Endothelial cell of umbilical vein (primary cell): Measurements from ENCODE around the gene CREB3L2. TPM values are rescaled to one million over a fixed set of nuclear protein-coding genes. Genes with fewer than 3 reads are reported as not detected.

Source experiments
- BruUV-seq: library from RNA; stranded (reverse); fragments of 400-500 nt; replicated peaks from 2 replicates; lab custom pipeline; 2021; lab: Mats Ljungman, UMichigan
- CTCF ChIA-PET: fragments of 300-600, 350-600 bp; sonication (Branson Sonifier 250); formaldehyde crosslinking; loops from one replicate; lab custom pipeline; 2021; ENCODE audit warnings: antibody characterized with exemption, inconsistent platforms; lab: Charles Lee
- POLR2A ChIA-PET: fragments of 300-600, 350-600 bp; sonication (Branson Sonifier 250); formaldehyde crosslinking; loops from one replicate; lab custom pipeline; 2021; ENCODE audit warnings: antibody characterized with exemption, inconsistent platforms; lab: Charles Lee
- DNase-seq: peaks from one replicate; pipeline ENCODE4 v3.0.0-alpha.2; 2011; ENCODE audit warnings: low read depth, low spot score
- FAIRE-seq: peaks from 2 replicates; lab custom pipeline; 2011; peaks lifted over from hg19 to GRCh38; lab: Jason Lieb, UNC
- H2AFZ ChIP-seq: 2 replicates; pipeline ENCODE4 v1.6.0; 2012; ENCODE audit warnings: low read depth, low read length, control low read depth, inconsistent platforms
- H3K27ac ChIP-seq: 2 replicates; pipeline ENCODE4 v1.5.1; 2011; ENCODE audit warnings: low read depth, mild to moderate bottlenecking, control low read depth, low read length, moderate library complexity; ENCODE audit not compliant: insufficient read depth
- H3K27me3 ChIP-seq, 2 experiments: 2 replicates each; pipeline versions ENCODE4 v1.6.0 to v1.6.1; 2011; ENCODE audit warnings: low read length in 2 of 2, mixed read lengths in 1 of 2; ENCODE audit not compliant: control insufficient read depth in 2 of 2, insufficient read depth in 2 of 2
- H3K36me3 ChIP-seq, 2 experiments: 2 replicates in 1 of 2; 3 replicates in 1 of 2; pipeline ENCODE4 v1.5.1; 2011; ENCODE audit warnings: low read length in 2 of 2, mild to moderate bottlenecking in 1 of 2, moderate library complexity in 1 of 2; ENCODE audit not compliant: control insufficient read depth in 2 of 2, insufficient read depth in 2 of 2; ENCODE audit errors: extremely low read depth in 1 of 2
- H3K4me1 ChIP-seq: 3 replicates; pipeline ENCODE4 v1.5.1; 2011; ENCODE audit warnings: mild to moderate bottlenecking, low read length; ENCODE audit not compliant: control insufficient read depth, insufficient read depth; ENCODE audit errors: extremely low read depth
- H3K4me2 ChIP-seq: 2 replicates; pipeline ENCODE4 v1.6.1; 2011; ENCODE audit warnings: low read length, control low read depth, mixed read lengths; ENCODE audit not compliant: insufficient read depth
- H3K4me3 ChIP-seq, 3 experiments: fragments of 200-600 bp in 1 of 3; sonication (generic), shearing (Covaris generic) in 1 of 3; replicated peaks in 1 of 3; 2 replicates each; pipeline ENCODE4 v1.5.1; 2011 to 2016; ENCODE audit warnings: control low read depth in 3 of 3, low read length in 3 of 3, mild to moderate bottlenecking in 2 of 3, inconsistent platforms in 1 of 3, low read depth in 1 of 3, moderate library complexity in 1 of 3; ENCODE audit not compliant: insufficient read depth in 1 of 3
- H3K79me2 ChIP-seq: 2 replicates; pipeline ENCODE4 v1.6.0; 2012; ENCODE audit warnings: low read length, inconsistent platforms; ENCODE audit not compliant: control insufficient read depth, insufficient read depth
- H3K9ac ChIP-seq: replicated peaks from 2 replicates; pipeline ENCODE3; 2011; ENCODE audit warnings: low read length, control low read depth; ENCODE audit not compliant: insufficient read depth; ENCODE audit errors: extremely low read depth
- H3K9me1 ChIP-seq: replicated peaks from 3 replicates; pipeline ENCODE4 v1.6.0; 2011; ENCODE audit warnings: mild to moderate bottlenecking, low read length; ENCODE audit not compliant: control insufficient read depth, insufficient read depth; ENCODE audit errors: extremely low read depth
- H3K9me3 ChIP-seq: replicated peaks from 2 replicates; pipeline ENCODE4 v1.5.1; 2012; ENCODE audit warnings: low read length, inconsistent platforms; ENCODE audit not compliant: control insufficient read depth, insufficient read depth
- H4K20me1 ChIP-seq: replicated peaks from 2 replicates; pipeline ENCODE3; 2011; ENCODE audit warnings: mild to moderate bottlenecking, low read length; ENCODE audit not compliant: control insufficient read depth, insufficient read depth; ENCODE audit errors: extremely low read depth
- CTCF ChIP-seq, 2 donors: IDR thresholded peaks; 1 replicate in 1 of 2; 2 replicates in 1 of 2; pipeline ENCODE4 v1.5.1; 2011; ENCODE audit warnings: low read length in 2 of 2, mild to moderate bottlenecking in 2 of 2, moderate library complexity in 2 of 2, control low read depth in 1 of 2, inconsistent platforms in 1 of 2, low read depth in 1 of 2; ENCODE audit not compliant: insufficient read depth in 1 of 2; ENCODE audit errors: extremely low read depth in 1 of 2
- EZH2 ChIP-seq: IDR thresholded peaks from 2 replicates; pipeline ENCODE4 v1.6.1; 2012; ENCODE audit warnings: borderline replicate concordance, low read depth, mild to moderate bottlenecking, moderate library complexity, low read length, inconsistent platforms; ENCODE audit not compliant: severe bottlenecking
- FOS ChIP-seq: IDR thresholded peaks from 2 replicates; pipeline ENCODE4 v1.6.1; 2011; ENCODE audit warnings: mild to moderate bottlenecking, low read length, moderate library complexity, borderline replicate concordance; ENCODE audit not compliant: insufficient read depth
- GATA2 ChIP-seq: IDR thresholded peaks from 2 replicates; pipeline ENCODE4 v1.7.0; 2011; ENCODE audit warnings: low read depth, mild to moderate bottlenecking, moderate library complexity, mixed read lengths, low read length; ENCODE audit not compliant: insufficient read length, insufficient read depth
- JUN ChIP-seq: IDR thresholded peaks from 2 replicates; pipeline ENCODE4 v1.6.1; 2011; ENCODE audit warnings: borderline replicate concordance, low read depth; ENCODE audit not compliant: insufficient read length, insufficient read depth
- MAX ChIP-seq: IDR thresholded peaks from 2 replicates; pipeline ENCODE4 v1.6.1; 2011; ENCODE audit not compliant: insufficient read depth, insufficient read length
- MYC ChIP-seq: IDR thresholded peaks from one replicate; pipeline ENCODE4 v1.6.1; 2011; ENCODE audit warnings: mild to moderate bottlenecking, low read depth, low read length
- POLR2A ChIP-seq: IDR thresholded peaks from 2 replicates; pipeline ENCODE4 v1.6.1; 2012; ENCODE audit warnings: low read depth, mild to moderate bottlenecking, control low read depth, low read length
- POLR2AphosphoS5 ChIP-seq: IDR thresholded peaks from 2 replicates; pipeline ENCODE4 v1.6.1; 2012; ENCODE audit warnings: low read depth, mild to moderate bottlenecking, control low read depth, low read length, moderate library complexity; ENCODE audit not compliant: insufficient read depth
- dilution Hi-C: fragments of 300-500 bp; cut with MboI; formaldehyde crosslinking; loops from one replicate; pipeline ENCODE4 v1.15.0; 2019; ENCODE audit warnings: low sequenced_read_pairs; ENCODE audit not compliant: extremely low pct_ligation_motif_present
- intact Hi-C: fragments of 100-400 bp; cut with micrococcal nuclease; formaldehyde crosslinking; loops from one replicate; pipeline ENCODE4 v1.10.0; 2022
- polyA plus RNA-seq, 4 experiments: library from polyadenylated mRNA; depleted of rRNA in 3 of 4; stranded (reverse) in 3 of 4; unstranded in 1 of 4; fragments of >200 nt; gene quantifications; 2 replicates each; pipeline versions ENCODE4 v1.2.1 to v1.2.3, GENCODE V29; 2011 to 2012; ENCODE audit warnings: missing spikeins in 1 of 4
- total RNA-seq: library from RNA; stranded (reverse); gene quantifications from 2 replicates; pipeline ENCODE4 v1.2.3, GENCODE V29; 2021

CREB3L2 gene
- total and polyA plus RNA-seq, 2 donors (not counting 3 experiments of a cell fraction or from before 2014, with no cell fraction given), result 32.1 to 93.4 TPM

DNA sequence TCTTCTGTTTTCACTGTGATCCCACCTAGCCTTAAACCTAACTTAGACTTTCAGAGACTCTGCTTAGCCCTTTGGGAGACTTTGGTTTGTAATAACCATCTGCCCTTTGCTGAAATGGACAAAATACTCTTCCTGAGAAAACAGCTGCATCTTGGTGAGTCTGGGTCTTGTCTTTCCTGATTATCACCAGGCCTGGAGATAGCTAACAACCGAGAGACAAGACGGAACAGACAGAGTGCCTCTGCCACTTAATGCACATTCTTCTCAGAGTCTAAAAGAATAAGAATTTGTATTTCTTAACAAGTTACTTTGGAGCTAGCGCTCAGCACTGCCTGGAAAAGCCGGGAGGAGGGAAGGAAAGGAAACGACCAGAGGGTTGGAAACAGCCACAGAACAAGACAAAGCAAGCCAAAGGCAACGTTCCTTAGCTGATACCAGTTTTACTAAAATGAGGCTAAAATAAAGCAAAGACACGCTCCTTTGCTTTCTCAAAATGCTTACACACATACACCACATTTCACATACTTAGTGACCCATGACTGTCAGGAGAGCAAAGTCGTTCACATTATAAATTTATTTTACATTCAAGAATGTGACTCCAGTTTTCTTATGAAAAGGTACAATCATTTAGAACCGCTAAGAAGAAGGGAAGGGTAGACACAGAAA is 84.8 kb downstream of the CREB3L2 start:
- H2AFZ ChIP-seq, result no peak overlapping the region
- dilution Hi-C loops (no loop called here), intact Hi-C loops (no loop called here)
- CTCF ChIA-PET, result interaction anchor here (0.7 to 1.6 kb wide), 5 partner anchors 8 to 92 kb away, joined by 3 to 7 read pairs (median 3); no protein-coding TSS in a partner anchor
- FAIRE-seq (no peak), DNase-seq (no peak)
- H3K4me3 ChIP-seq, result no peak overlapping the region
- no peaks in the 10 kb centered on the region for H3K9me3 ChIP-seq
- peaks cover 40% of the 10 kb centered on the region for H3K79me2 ChIP-seq
- no peak overlapping the region for H3K4me2 ChIP-seq
- no peaks in the 10 kb centered on the region for H3K27me3 ChIP-seq
- no peak overlapping the region for H3K27ac ChIP-seq
- no peaks in the 10 kb centered on the region for H3K9me1 ChIP-seq
- no peak overlapping the region for H3K9ac ChIP-seq
- H4K20me1 ChIP-seq, result no peaks in the 10 kb centered on the region
- BruUV-seq, result no TSS peak
- peaks cover 2 to 6% of the 10 kb centered on the region in 2 experiments for H3K36me3 ChIP-seq
- POLR2A ChIA-PET, result no interaction called here
- H3K4me1 ChIP-seq, result peaks cover 6% of the 10 kb centered on the region
- TF ChIP-seq MYC, result no peak
- no peak for TF ChIP-seq EZH2
- TF ChIP-seq POLR2A, result no peak
- TF ChIP-seq MAX, result no peak

DNA sequence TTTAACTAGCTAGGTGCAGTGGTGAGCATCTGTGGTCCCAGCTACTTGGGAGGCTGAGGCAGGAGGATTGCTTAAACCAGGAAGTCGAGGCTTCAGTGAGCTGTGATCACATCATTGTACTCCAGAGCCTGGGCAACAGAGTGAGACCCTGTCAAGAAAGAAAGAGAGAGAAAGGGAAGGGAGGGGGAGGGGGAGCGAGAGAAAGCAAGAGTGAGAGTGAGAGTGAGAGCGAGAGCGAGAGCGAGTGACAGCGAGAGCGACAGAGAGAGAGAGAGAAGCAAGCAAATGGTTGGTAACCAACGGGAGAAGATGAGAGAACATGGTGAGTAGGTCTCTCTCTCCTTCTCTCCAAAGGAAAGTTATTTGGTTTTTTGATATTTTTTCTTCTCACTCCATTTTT is 85.3 kb downstream of the CREB3L2 start:
- ChIA-PET CTCF (interaction anchor here (1.1 to 1.6 kb wide), 5 partner anchors 9 to 92 kb away, joined by 3 to 7 read pairs (median 4); no protein-coding TSS in a partner anchor), POLR2A (no interaction called here)
- H3K9me1 ChIP-seq, result no peaks in the 10 kb centered on the region
- H3K79me2 ChIP-seq, result peaks cover 35% of the 10 kb centered on the region
- BruUV-seq, result no TSS peak
- dilution Hi-C loops (no loop called here), intact Hi-C loops (no loop called here)
- H3K27ac ChIP-seq, result no peak overlapping the region
- peaks cover 6% of the 10 kb centered on the region for H3K4me1 ChIP-seq
- no peak for FAIRE-seq
- H3K4me3 ChIP-seq, result no peak overlapping the region
- H3K27me3 ChIP-seq, result no peaks in the 10 kb centered on the region
- no peaks in the 10 kb centered on the region for H4K20me1 ChIP-seq
- H3K9ac ChIP-seq, result no peak overlapping the region
- H3K36me3 ChIP-seq, result peaks cover 2 to 8% of the 10 kb centered on the region in 2 experiments
- TF ChIP-seq POLR2A, result no peak
- no peak for TF ChIP-seq GATA2
- no peak for TF ChIP-seq MAX
- TF ChIP-seq FOS, result no peak
- no peak for TF ChIP-seq POLR2AphosphoS5
- no peak for TF ChIP-seq MYC
- no peak for TF ChIP-seq CTCF (IDR thresholded peaks at IDR 0.05; ENCODE audit: extremely low read depth in 1 of 2, insufficient read depth in 1 of 2, low read depth in 1 of 2, low read length in 2 of 2)
- TF ChIP-seq JUN, result no peak
- TF ChIP-seq EZH2, result no peak
- H3K9me3 ChIP-seq, result no peaks in the 10 kb centered on the region
- no peak overlapping the region for H2AFZ ChIP-seq
- no peak for DNase-seq
- H3K4me2 ChIP-seq, result no peak overlapping the region
